Measurements from ENCODE around the gene SMPD3.

The SMPD3 gene

DNA sequence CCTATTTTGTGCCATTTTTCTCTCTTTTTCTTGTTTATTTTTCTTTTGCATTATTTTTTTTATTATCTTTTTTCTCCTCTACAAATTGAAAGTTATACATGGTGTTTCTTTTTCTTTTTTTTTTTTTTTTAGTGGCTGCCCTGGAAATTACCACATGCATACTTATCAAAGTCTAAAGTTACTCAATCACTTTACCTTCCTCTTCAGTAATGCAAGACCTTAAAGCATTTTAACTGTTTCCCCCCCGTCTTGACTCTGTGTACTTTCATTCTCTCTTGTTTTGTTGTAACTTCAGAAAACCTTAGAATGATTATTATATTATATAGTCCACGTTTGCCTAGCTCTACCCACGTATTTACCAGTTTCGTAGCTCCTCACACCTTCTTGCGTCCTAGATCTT is 33.3 kb upstream of the SMPD3 start:
- TF ChIP-seq POLR2A (IDR thresholded peaks at IDR 0.05; ENCODE audit: low read length) (no peak), GATA1 (IDR thresholded peaks at IDR 0.05; ENCODE audit: low read depth, low read length) (no peak)
- DNase-seq, result no peak

DNA sequence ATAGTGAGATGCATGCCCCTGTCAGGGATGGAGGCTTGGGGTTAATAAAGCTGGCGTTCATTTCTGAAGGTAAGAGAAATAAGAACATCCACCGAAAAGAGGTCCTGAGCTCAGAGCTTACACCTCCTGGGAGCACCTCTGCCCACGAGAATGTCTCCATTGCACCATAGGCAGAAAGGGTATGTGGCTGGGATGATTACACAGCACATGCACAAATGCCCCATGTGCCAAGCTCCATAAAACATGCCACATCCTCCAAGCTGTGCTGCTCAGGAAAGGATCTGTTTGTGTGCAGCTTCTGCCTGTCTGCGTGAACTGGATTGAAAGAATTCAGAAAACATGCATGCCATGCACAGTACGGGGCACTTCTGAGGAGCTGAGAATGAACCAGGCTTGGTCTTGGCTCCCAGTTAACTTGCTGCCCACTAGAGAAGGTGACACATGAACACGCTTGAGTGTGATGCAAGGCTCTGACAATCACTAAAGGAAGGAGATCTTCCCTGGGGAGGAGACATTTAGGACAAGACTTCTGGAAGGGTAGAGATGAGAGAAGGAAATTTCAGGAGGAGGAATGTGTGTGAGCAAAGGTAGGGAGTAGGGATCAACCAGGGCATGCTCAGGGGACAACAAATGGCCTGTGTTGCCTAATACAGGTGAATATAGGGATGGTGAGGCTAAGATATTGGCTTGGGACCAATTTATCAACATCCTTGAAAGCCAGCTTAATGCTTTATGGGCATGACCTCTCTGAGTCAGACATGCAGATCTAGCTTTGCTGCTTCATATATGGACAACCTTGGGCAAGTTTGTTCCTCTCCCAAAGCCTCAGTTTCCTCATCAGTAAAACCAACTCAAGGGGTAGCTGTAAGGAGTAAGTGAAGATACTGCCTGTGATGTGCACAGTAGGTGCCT is 32.0 kb upstream of the SMPD3 start:
- DNase-seq, result no peak
- TF ChIP-seq POLR2A (IDR thresholded peaks at IDR 0.05; ENCODE audit: low read length) (no peak), GATA1 (IDR thresholded peaks at IDR 0.05; ENCODE audit: low read depth, low read length) (no peak)

DNA sequence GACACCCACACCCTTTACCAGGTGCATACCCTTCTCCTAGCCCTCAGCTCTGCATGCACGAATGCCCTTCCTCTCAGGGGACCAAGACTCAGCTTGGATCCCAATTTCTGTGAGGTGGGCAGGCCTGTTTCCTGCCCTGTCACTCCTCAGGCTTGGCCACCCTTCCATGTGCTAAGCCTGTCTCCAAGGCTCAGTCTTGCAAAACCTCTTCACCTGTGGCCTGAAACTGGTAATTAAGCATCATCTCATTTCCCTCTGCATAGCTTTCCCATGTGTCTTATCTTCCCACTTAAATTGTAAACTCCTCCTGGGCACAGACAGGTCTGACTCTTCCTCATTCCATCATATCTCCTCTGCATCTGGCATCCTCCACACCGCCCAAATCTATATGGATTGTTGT is 31.0 kb upstream of the SMPD3 start:
- TF ChIP-seq POLR2A (IDR thresholded peaks at IDR 0.05; ENCODE audit: low read length) (no peak), GATA1 (IDR thresholded peaks at IDR 0.05; ENCODE audit: low read depth, low read length) (no peak)

DNA sequence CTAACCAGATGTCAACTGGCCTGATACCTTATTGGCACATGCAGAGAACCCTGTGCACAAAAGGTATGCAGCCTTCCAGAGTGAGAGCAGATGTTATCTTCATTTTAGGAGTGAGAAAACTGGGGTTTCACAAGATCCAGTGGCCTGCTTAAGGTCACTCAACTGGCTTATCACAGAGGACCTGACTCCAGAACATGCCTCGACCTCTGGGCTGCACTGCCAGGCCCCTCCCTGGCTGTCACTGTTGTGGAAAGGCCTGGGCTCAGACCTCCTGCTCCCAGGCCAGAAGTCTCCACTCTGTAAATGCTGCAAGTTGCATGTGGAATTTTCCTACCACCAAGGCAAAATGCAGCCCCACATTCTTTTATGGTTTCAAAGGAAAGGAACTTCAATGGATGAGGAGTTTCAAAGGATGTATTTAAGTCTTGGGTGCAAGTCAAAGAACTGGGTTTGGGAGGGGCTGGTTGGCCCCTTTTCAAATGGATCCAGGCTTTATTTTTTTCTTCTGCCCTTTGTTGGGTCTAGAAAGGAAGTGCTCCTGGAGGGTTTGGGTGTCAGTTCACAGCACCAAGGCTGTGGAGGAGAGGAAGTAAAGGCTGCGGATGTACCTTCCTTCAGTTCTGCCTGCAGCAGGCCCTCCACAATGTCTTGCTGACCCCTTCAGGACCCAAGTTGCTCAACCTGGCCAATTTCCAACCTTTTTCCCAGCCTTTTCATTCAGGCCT is 30.4 kb upstream of the SMPD3 start:
- TF ChIP-seq GATA1 (IDR thresholded peaks at IDR 0.05; ENCODE audit: low read depth, low read length) (no peak), POLR2A (IDR thresholded peaks at IDR 0.05; ENCODE audit: low read length) (no peak)
- DNase-seq, result no peak

More for the DNA sequence above, 31.0 kb upstream of the SMPD3 start:
- DNase-seq, result no peak

DNA sequence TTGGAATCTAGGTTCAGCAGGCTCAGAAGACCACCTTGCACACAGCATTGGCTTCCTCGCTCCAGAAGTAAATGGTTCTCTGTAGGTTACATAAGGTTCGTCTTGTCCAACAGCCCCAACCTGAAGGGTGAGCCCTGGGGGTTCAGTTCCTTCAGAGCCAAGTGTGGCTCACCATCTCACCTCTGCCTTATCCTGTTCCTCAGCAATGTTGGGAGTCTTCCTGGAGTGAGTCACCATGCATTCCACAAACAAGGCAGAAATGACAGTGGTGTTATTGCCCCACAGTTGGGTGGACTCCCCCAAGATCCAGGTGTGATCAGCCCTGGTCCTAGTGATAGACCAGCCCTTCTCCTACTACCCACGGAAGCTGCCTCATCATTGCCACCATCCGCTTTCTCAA is 26.8 kb upstream of the SMPD3 start:
- TF ChIP-seq GATA1 (IDR thresholded peaks at IDR 0.05; ENCODE audit: low read depth, low read length) (no peak), POLR2A (IDR thresholded peaks at IDR 0.05; ENCODE audit: low read length) (no peak)
- DNase-seq, result no peak

DNA sequence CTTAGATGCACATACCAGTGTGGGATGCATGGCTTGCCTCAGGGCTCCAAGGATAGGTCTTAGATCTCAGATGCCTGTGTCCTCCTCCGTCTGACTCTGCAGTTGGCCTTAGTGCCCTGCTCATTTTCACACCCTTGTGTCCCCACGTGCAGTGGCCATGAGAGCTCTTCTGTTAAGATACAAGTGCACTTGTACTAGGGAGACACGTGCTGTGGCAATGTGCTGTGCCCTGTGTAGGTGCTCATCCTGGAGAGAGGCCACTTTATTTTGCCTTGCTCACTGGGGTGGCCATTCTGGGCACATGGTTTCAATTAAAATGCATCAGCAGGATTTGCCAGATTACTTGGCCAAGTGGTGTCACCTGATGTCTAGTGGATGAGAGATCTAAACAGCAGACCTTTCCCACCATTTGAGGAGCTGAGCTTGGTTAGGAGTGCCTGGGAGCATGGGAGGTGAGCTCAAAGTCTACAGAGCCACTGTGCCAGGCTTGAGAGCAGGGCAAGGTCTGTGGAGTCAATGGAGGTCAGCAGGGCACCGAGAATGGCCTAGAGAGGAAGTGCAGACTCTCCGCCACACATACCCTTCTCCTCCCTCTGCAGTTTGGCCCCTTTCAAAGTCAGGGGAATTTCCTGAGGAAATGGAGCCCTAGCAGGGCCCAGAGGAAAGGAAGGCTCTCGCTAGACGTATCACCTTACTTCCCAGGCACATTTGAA is 25.2 kb upstream of the SMPD3 start:
- TF ChIP-seq POLR2A (IDR thresholded peaks at IDR 0.05; ENCODE audit: low read length), result no peak
- DNase-seq, result no peak

DNA sequence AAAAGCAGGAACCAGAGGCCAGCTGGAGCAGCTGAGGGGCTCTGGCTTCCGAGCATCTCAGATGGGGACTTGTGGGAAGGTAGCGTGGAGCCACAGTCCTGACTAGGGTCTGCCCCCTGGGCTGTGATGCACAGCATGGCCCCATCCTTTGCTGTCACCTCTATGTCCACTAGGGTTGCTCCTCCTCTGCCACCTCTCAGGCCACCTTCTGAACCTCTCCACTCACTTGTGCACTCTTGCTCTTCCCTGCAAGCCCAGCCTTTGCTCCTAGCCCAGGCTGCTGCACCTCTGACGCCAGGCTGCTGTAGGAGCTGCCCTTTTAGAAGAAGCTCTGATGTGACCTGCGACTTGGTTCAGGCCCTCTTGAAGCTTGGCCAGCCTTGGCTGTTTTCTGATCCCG is 24.3 kb upstream of the SMPD3 start:
- DNase-seq, result no peak
- TF ChIP-seq POLR2A (IDR thresholded peaks at IDR 0.05; ENCODE audit: low read length), result no peak
- TF ChIP-seq GATA1 (IDR thresholded peaks at IDR 0.05; ENCODE audit: low read depth, low read length), result no peak

DNA sequence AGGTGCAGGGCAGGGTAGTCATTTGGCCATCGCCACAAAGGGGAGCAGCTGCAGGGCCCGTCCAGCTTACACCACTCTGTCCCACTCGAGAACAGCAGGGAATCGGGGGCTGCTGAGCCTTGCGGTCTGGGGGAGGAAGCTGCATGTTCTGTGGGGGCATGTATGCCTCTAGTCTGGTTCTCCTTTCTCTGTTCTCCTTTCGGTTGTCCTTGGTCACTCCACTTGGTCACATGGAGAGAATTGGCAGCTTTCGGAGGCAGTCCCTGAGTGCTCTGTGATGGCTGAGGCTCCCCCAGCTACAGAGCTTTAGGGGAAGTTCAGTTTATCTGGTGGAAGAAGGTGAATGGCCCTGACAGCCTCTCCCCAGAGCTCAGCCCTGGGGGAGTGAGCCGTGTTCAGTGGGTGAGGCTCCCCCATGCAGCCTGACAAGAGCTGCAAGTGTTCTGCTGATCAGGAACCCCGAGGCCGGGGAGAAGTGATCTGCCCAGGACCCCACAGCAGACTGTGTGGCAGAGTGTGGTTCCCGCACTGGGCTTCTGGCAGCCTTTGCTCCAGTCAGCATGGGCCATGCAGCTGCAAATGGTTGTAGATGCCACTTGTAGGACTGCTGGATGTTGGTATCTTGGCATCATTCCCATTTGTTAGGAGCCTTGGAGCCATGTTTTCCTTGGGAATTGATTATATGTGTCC is 22.3 kb upstream of the SMPD3 start:
- no peak for DNase-seq
- TF ChIP-seq GATA1 (IDR thresholded peaks at IDR 0.05; ENCODE audit: low read depth, low read length) (no peak), POLR2A (IDR thresholded peaks at IDR 0.05; ENCODE audit: low read length) (no peak)

DNA sequence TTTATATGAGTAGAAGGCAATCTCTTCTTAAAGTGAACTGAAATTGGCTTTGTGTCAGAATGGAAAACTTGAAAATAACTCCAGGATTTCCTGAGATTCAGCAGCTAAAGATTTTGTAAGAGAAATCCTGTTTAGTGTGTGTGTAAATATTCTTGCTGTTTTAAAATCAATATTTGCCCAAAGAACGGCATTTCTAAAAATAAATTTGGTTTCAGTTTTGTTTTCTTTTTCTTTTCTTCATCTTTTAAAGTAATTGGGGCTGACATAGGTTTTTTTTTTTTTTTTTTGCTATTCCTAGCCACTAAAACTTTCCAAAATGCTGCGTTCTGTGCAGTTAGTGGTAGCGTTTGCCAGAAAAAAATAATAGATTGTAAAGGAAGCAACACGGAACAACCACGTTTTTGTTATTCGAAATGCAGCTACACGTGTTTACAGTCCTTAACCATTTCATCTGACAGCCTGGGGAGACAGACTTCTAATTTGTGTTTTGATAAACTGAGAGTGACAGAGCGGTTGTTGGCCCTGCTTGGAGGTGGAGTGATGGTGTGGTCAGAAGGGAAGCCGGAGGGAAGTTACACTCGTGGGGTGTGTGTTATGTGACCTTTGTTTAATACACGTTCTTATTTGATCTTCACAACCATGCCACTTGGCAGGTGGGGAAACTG is 21.6 kb upstream of the SMPD3 start:
- no peak for DNase-seq
- no peak for TF ChIP-seq POLR2A (IDR thresholded peaks at IDR 0.05; ENCODE audit: low read length)
- no peak for TF ChIP-seq GATA1 (IDR thresholded peaks at IDR 0.05; ENCODE audit: low read depth, low read length)

DNA sequence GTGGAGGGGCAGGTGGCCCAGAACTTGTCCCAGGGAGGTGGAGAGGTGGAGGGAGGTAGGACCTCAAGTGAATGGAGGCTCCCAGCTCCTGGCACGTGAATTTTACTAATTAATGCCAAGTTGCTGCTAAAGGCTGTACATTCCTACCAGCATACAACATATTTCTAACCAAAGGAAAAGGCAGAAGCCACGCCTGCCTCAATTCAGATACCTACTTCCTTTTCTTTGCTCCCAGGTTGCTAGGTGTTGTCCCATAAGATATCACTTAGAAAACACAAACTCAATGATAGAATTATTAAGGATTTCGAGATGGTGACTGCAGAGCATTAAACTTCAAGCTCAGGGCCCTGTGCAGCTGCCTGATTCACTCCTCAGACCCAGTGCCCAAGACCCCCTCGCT is 20.5 kb upstream of the SMPD3 start:
- TF ChIP-seq GATA1 (IDR thresholded peaks at IDR 0.05; ENCODE audit: low read depth, low read length) (no peak), POLR2A (IDR thresholded peaks at IDR 0.05; ENCODE audit: low read length) (no peak)
- DNase-seq, result no peak

DNA sequence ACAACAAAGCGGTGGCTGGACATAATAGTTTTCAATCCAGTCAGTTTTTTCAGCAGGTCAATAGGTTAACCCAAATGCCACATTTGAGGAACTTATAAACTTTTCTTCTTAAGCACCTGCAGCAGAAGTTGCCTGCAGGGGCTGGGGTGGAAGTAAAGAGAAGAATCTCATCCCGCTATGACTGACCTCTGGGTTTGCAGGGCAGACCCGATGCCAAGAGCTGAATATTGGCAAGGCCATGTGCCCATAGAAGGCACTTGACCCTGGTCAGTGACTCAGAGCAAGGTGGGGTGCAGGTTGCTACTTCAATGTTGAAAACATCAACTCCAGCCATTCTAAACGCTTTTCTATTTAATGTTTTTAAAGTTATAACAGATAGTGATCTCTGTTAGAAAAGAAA is 17.9 kb upstream of the SMPD3 start:
- no peak for DNase-seq

DNA sequence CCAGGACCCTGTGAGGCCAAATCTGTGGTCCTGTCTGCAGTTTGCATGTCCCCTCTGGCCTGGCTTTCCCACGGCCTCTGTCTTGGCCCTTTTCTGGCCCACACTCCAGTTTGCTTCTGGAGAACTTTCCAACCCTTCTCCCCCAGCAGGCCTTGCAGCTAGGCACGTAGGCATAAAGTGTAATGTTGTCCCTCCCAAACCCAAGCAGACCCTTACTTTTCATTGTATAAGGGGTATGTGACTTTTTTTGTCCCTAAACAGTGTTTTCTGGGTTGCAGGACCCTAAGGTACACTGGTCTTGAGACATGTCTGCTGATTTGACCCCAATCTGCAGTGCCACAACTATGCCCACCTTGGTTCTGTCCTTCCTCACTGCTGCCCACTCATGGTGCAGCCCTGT is 15.6 kb upstream of the SMPD3 start:
- TF ChIP-seq POLR2A (IDR thresholded peaks at IDR 0.05; ENCODE audit: low read length) (no peak), GATA1 (IDR thresholded peaks at IDR 0.05; ENCODE audit: low read depth, low read length) (no peak)
- DNase-seq, result no peak

More for the DNA sequence above, 17.9 kb upstream of the SMPD3 start:
- no peak for TF ChIP-seq GATA1 (IDR thresholded peaks at IDR 0.05; ENCODE audit: low read depth, low read length)
- TF ChIP-seq POLR2A (IDR thresholded peaks at IDR 0.05; ENCODE audit: low read length), result no peak

DNA sequence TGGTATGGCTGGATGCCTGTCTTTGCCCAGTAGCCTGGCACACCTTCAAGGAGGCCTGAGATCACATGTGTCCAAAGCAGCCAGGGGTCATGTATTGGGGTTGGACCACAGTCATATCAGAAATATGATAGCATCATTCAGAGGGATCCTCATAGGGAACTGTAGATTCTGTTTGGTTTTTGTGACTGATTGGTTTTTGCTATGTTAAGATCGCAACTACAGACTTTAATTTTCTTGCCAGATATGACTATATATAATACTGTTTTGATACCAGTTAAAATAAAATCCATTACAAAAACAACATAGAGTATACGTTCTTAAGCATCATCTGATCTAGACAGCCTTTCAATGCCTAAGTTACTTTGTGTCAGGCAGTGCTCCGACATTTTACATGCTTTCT is 11.8 kb upstream of the SMPD3 start:
- no peak for TF ChIP-seq POLR2A (IDR thresholded peaks at IDR 0.05; ENCODE audit: low read length)
- TF ChIP-seq GATA1 (IDR thresholded peaks at IDR 0.05; ENCODE audit: low read depth, low read length), result no peak
- no peak for DNase-seq

Data from erythroblast (primary cell).